ENCODE measurements around the gene CAPZB. TPM values are rescaled to one million over a fixed set of nuclear protein-coding genes. Genes with fewer than 3 reads are reported as not detected.
A peak's percentile ranks its signal among the peaks of the same experiment; 100 is the strongest.
"Not testable (repeated sequence)": the region's sequence is repeated elsewhere in the genome, so short reads cannot be mapped to it uniquely, and the experiment has no call there.

The CAPZB gene
- total RNA-seq, 4 donors from 2014 or later = 84.7 to 124 (median 103) TPM

GRCh38 chr1:19306941-19307340 is 178.4 kb downstream of the CAPZB start:
- H3K4me3 ChIP-seq (ENCODE audit: low read depth, poor library complexity, severe bottlenecking) = no peak overlapping the region
- intact Hi-C loops (cut with DNase I; ENCODE audit: low total_unique reads) = no loop called here
- TF ChIP-seq CTCF (IDR thresholded peaks at IDR 0.05) (no peak), POLR2A (IDR thresholded peaks at IDR 0.05) (no peak)
- DNase-seq (ENCODE audit: low spot score in 2 of 2) = no peak
- WGBS, 2 donors = 93 to 95% methylated on average over 6 of the region's 6 CpGs

- WGBS, 2 donors = 93 to 97% methylated on average over 10 to 11 of the region's 11 CpGs
- H3K4me3 ChIP-seq (ENCODE audit: low read depth, poor library complexity, severe bottlenecking) = no peak overlapping the region
- intact Hi-C loops (cut with DNase I; ENCODE audit: low total_unique reads) = no loop called here
- DNase-seq (ENCODE audit: low spot score in 2 of 2) = no peak
- no peak for TF ChIP-seq POLR2A (IDR thresholded peaks at IDR 0.05)
- TF ChIP-seq CTCF (IDR thresholded peaks at IDR 0.05) = no peak
Observed at GRCh38 chr1:19305880-19306279, 179.5 kb downstream of the CAPZB start.

DNA sequence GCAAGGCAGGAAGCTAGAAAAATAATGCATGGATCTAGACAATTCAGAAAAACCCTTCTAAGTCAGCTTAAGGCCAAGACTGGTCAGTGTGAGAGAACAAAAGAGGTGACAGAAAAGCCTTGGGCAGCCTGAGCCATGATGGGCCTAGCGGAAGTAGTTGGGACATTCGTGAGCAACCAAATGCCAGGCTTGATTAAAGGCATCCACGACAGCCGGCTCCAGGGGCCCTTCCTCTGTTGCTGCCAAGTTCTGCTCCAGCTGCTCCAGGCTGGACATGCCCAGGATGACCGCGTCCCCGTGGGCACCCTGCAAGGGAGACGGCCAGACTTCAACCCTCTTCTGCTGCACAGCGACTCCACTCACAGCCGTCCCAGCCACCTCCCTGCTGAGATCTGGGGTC is 181.3 kb downstream of the CAPZB start:
- intact Hi-C loops (cut with DNase I; ENCODE audit: low total_unique reads); DNase-seq (ENCODE audit: low spot score in 2 of 2); H3K4me3 ChIP-seq (ENCODE audit: low read depth, poor library complexity, severe bottlenecking): not testable (repeated sequence)
- 90 to 93% methylated on average over 10 of the region's 10 CpGs for WGBS, 2 donors

DNA sequence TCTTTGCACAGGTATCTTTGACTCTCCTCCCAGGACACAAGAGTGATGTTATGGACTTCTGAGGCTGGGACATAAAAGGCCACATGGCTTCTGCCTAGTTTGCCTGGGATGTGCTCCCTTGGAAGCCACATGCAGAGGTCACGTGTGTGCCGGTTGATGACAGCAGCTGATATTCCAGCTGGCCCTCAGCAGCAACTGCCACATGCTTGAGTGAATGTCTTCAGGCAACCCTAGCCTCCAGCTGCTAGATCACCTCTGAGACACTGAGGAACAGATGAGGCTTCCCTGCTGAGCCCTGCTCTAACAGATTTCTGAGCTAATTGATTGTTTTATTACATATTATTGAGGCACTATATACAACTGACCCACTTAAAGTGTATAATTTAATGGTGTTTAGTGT is 185.1 kb downstream of the CAPZB start:
- no peak for DNase-seq (ENCODE audit: low spot score in 2 of 2)
- intact Hi-C loops (cut with DNase I; ENCODE audit: low total_unique reads) = no loop called here
- 78 to 80% methylated on average over 2 of the region's 2 CpGs for WGBS, 2 donors
- TF ChIP-seq CTCF (IDR thresholded peaks at IDR 0.05) = no peak
- TF ChIP-seq POLR2A (IDR thresholded peaks at IDR 0.05) = no peak
- H3K4me3 ChIP-seq (ENCODE audit: low read depth, poor library complexity, severe bottlenecking) = no peak overlapping the region

DNA sequence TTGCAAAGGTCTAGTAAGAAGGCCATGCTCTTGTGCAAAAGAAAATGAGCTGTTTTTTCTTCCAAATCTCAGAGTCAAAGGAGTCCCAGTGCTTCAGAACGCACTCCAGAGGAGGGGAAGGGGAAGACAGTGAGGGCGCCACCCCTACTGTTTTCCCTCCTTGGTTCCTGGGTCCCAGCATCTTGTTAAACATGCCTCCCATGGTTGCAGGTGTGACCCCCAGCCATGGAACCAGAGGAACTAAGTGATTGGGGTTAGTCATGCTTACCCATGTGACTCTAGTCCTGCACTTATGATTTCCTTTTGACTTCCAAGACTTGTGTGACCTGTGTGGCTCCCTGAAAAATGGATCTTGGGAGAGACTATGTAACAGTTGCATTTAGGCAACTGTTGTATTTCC is 190.7 kb downstream of the CAPZB start:
- no peak overlapping the region for H3K4me3 ChIP-seq (ENCODE audit: low read depth, poor library complexity, severe bottlenecking)
- intact Hi-C loops (cut with DNase I; ENCODE audit: low total_unique reads) = no loop called here
- TF ChIP-seq POLR2A (IDR thresholded peaks at IDR 0.05) (no peak), CTCF (IDR thresholded peaks at IDR 0.05) (no peak)
- 96 to 97% methylated on average over 2 of the region's 2 CpGs for WGBS, 2 donors
- no peak for DNase-seq (ENCODE audit: low spot score in 2 of 2)

DNA sequence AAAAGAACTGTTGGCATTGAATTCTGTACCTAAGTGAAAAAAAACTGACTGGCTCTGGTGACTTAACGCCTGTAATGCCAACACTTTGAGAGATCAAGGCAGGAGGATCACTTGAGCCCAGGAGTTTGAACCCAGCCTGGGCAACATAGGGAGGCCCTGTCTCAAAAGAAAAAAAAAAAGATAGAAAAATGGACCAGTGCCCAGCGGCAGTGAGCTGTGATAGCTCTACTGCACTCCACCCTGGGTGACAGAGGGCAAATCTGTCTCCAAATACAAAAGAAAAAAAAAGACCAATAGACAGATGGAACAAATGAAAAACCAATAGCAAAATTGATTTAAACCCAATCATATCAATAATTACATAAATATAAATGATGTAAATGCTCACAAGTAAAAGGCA is 196.1 kb downstream of the CAPZB start:
- intact Hi-C loops (cut with DNase I; ENCODE audit: low total_unique reads) = no loop called here
- WGBS, 2 donors = 26 to 32% methylated on average over 2 of the region's 2 CpGs

More for the DNA sequence above, 196.1 kb downstream of the CAPZB start:
- TF ChIP-seq CTCF (IDR thresholded peaks at IDR 0.05) = no peak
- no peak for TF ChIP-seq POLR2A (IDR thresholded peaks at IDR 0.05)
- peak overlapping the region; percentile 32 for H3K4me3 ChIP-seq (ENCODE audit: low read depth, poor library complexity, severe bottlenecking)
- DNase-seq (ENCODE audit: low spot score in 2 of 2) = no peak

Other genes starting within 250 kb of the CAPZB start
- 10 to 100 TPM; 26.7 to 31.8 (median 30.2) TPM for gene EMC1, start 234.0 kb downstream of the CAPZB start, total RNA-seq
- 10 to 100 TPM; 12.4 to 26.4 (median 20.9) TPM for gene MRTO4, start 233.7 kb downstream of the CAPZB start, total RNA-seq
- gene AKR7A3, start 196.8 kb downstream of the CAPZB start, total RNA-seq = 1 to 10 TPM in 3 of 4 donors, under 1 TPM in 1; 0.84 to 2.4 (median 1.6) TPM
- gene AKR7A2, start 173.4 kb downstream of the CAPZB start, total RNA-seq = 100 to 1,000 TPM in 1 of 4 donors, 10 to 100 TPM in 3; 84.1 to 132 (median 89.6) TPM
- 10 to 100 TPM; 17.9 to 22.4 (median 19.5) TPM for gene SLC66A1, start 173.2 kb downstream of the CAPZB start, total RNA-seq
- 100 to 1,000 TPM; 147 to 230 (median 210) TPM for gene NBL1, start 158.8 kb upstream of the CAPZB start, total RNA-seq
- under 1 TPM in 1 of 4 donors, not detected in 3; 0.16 TPM for gene HTR6, start 179.3 kb upstream of the CAPZB start, total RNA-seq

All from lower leg skin (tissue), 4 donors.